HepG2 (cell line): Measurements from ENCODE around the gene STAT1. TPM values are rescaled to one million over a fixed set of nuclear protein-coding genes. Genes with fewer than 3 reads are reported as not detected.

Experiments
- HNRNPLL ChIP-seq: fragments of 200-400 bp; formaldehyde crosslinking; IDR thresholded peaks from 2 replicates; pipeline ENCODE4 v1.6.1; 2017; ENCODE audit warnings: mild to moderate bottlenecking, low read depth, low read length; ENCODE audit not compliant: poor library complexity, severe bottlenecking
- PPARG ChIP-seq: conservative IDR thresholded peaks from 2 replicates; pipeline ENCODE4 v1.6.1; 2016; ENCODE audit warnings: missing biosample characterization, missing genetic modification reagents
- TFDP1 ChIP-seq: IDR thresholded peaks from 2 replicates; pipeline ENCODE4 v1.6.1; 2016; ENCODE audit warnings: missing compliant biosample characterization, missing genetic modification reagents, borderline replicate concordance
- ZNF232 ChIP-seq: sonication (generic); formaldehyde crosslinking; IDR thresholded peaks from 2 replicates; pipeline ENCODE4 v1.4.0; 2020; ENCODE audit warnings: missing genetic modification reagents, borderline replicate concordance
- ZNF343 ChIP-seq: sonication (generic); formaldehyde crosslinking; IDR thresholded peaks from 2 replicates; pipeline ENCODE4 v1.4.0; 2020; ENCODE audit warnings: mild to moderate bottlenecking, missing genetic modification reagents
- ZNF441 ChIP-seq: sonication (generic); formaldehyde crosslinking; IDR thresholded peaks from 2 replicates; pipeline ENCODE4 v1.7.0; 2021; ENCODE audit warnings: missing genetic modification reagents, borderline replicate concordance
- ZNF563 ChIP-seq: sonication (generic); formaldehyde crosslinking; IDR thresholded peaks from 2 replicates; pipeline ENCODE4 v1.8.0; 2022; ENCODE audit warnings: mild to moderate bottlenecking, moderate library complexity, missing genetic modification reagents
- ZNF572 ChIP-seq: sonication (generic); formaldehyde crosslinking; IDR thresholded peaks from 2 replicates; pipeline ENCODE4 v1.5.1; 2020; ENCODE audit warnings: mild to moderate bottlenecking, missing genetic modification reagents
- ZNF720 ChIP-seq: sonication (generic); formaldehyde crosslinking; IDR thresholded peaks from 2 replicates; pipeline ENCODE4 v1.4.0; 2020; ENCODE audit warnings: missing genetic modification reagents
- ZNF740 ChIP-seq: sonication (generic); formaldehyde crosslinking; IDR thresholded peaks from 2 replicates; pipeline ENCODE4 v1.4.0; 2020; ENCODE audit warnings: missing genetic modification reagents
- ZNF768 ChIP-seq: sonication (generic); formaldehyde crosslinking; IDR thresholded peaks from 2 replicates; pipeline ENCODE4 v1.4.0; 2020; ENCODE audit warnings: missing genetic modification reagents
- ZNF775 ChIP-seq: sonication (generic); formaldehyde crosslinking; IDR thresholded peaks from 2 replicates; pipeline ENCODE4 v1.4.0; 2020; ENCODE audit warnings: missing genetic modification reagents, mild to moderate bottlenecking, moderate library complexity, borderline replicate concordance
- polyA plus RNA-seq, 8 experiments: library from polyadenylated mRNA; depleted of rRNA in 3 of 8; stranded (reverse) in 7 of 8; unstranded in 1 of 8; fragments of >200 nt; fragmentation: Illumina TruSeq in 4 of 8; extraction: Trizol in 4 of 8; gene quantifications; 2 replicates each; pipeline versions ENCODE4 v1.2.1 to v1.2.3, GENCODE V29; 2011 to 2016; ENCODE audit warnings: low read depth in 4 of 8, missing spikeins in 1 of 8, mixed read lengths in 1 of 8; ENCODE audit not compliant: insufficient read depth in 1 of 8
- total RNA-seq, 5 experiments: library from RNA; depleted of rRNA; stranded (reverse); fragments of >200 nt; fragmentation: Illumina TruSeq; extraction: Trizol; gene quantifications; 2 replicates each; pipeline ENCODE4 v1.2.3, GENCODE V29; 2016; ENCODE audit warnings: low read depth in 1 of 5
- TF ChIP-seq, protein P1 (sequence below): sonication (generic); formaldehyde crosslinking; IDR thresholded peaks from one replicate; pipeline ENCODE4 v1.5.1; 2020; ENCODE audit warnings: mild to moderate bottlenecking, missing genetic modification reagents; ENCODE audit errors: not compliant biosample characterization
- TF ChIP-seq, protein P2 (sequence below): sonication (generic); formaldehyde crosslinking; IDR thresholded peaks from 2 replicates; pipeline ENCODE4 v1.8.0; 2023; ENCODE audit warnings: mild to moderate bottlenecking, missing genetic modification reagents
- TF ChIP-seq, protein P3 (sequence below): sonication (generic); formaldehyde crosslinking; IDR thresholded peaks from 2 replicates; pipeline ENCODE4 v1.8.0; 2022; ENCODE audit warnings: low read depth, missing genetic modification reagents

Gene STAT1
- total and polyA plus RNA-seq, 2 of the 13 experiments (the other 11 are each of a cell fraction or from before 2014, with no cell fraction given), result 21.8 to 59.6 TPM

DNA sequence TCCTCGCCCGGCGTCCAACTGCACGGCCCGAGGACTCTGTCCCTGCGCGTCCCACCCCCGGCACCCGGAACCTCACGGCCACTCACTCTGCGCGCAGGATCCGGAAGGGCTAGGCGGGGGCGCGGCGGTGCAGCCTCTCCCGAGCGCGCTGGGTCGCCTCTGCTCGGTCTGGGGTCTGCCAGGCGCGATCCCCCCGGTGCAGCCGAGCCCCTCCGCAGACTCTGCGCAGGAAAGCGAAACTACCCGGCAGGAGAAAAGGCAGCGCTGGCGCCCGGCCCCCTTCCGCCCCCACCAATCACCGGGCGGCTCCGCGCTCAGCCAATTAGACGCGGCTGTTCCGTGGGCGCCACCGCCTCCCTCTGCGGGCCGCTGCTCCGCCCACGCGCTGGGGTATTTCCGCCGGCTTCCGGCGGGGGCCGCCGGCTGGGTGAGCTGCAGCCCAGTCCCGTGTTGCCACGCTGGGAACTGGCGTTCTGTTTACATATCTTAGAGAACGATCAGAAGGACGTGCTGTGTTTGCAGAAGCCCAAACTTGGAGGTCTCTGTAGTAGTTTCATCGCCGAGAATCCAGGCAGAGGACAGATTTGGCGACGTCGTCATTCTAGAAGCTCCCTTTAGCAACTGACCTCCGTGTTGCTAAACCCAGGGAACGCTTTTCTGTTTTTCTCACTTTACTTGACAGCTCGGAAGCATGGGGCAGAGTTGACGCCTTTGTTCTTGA, at the start of gene STAT1 (continued):
- TF ChIP-seq, protein P1, sequence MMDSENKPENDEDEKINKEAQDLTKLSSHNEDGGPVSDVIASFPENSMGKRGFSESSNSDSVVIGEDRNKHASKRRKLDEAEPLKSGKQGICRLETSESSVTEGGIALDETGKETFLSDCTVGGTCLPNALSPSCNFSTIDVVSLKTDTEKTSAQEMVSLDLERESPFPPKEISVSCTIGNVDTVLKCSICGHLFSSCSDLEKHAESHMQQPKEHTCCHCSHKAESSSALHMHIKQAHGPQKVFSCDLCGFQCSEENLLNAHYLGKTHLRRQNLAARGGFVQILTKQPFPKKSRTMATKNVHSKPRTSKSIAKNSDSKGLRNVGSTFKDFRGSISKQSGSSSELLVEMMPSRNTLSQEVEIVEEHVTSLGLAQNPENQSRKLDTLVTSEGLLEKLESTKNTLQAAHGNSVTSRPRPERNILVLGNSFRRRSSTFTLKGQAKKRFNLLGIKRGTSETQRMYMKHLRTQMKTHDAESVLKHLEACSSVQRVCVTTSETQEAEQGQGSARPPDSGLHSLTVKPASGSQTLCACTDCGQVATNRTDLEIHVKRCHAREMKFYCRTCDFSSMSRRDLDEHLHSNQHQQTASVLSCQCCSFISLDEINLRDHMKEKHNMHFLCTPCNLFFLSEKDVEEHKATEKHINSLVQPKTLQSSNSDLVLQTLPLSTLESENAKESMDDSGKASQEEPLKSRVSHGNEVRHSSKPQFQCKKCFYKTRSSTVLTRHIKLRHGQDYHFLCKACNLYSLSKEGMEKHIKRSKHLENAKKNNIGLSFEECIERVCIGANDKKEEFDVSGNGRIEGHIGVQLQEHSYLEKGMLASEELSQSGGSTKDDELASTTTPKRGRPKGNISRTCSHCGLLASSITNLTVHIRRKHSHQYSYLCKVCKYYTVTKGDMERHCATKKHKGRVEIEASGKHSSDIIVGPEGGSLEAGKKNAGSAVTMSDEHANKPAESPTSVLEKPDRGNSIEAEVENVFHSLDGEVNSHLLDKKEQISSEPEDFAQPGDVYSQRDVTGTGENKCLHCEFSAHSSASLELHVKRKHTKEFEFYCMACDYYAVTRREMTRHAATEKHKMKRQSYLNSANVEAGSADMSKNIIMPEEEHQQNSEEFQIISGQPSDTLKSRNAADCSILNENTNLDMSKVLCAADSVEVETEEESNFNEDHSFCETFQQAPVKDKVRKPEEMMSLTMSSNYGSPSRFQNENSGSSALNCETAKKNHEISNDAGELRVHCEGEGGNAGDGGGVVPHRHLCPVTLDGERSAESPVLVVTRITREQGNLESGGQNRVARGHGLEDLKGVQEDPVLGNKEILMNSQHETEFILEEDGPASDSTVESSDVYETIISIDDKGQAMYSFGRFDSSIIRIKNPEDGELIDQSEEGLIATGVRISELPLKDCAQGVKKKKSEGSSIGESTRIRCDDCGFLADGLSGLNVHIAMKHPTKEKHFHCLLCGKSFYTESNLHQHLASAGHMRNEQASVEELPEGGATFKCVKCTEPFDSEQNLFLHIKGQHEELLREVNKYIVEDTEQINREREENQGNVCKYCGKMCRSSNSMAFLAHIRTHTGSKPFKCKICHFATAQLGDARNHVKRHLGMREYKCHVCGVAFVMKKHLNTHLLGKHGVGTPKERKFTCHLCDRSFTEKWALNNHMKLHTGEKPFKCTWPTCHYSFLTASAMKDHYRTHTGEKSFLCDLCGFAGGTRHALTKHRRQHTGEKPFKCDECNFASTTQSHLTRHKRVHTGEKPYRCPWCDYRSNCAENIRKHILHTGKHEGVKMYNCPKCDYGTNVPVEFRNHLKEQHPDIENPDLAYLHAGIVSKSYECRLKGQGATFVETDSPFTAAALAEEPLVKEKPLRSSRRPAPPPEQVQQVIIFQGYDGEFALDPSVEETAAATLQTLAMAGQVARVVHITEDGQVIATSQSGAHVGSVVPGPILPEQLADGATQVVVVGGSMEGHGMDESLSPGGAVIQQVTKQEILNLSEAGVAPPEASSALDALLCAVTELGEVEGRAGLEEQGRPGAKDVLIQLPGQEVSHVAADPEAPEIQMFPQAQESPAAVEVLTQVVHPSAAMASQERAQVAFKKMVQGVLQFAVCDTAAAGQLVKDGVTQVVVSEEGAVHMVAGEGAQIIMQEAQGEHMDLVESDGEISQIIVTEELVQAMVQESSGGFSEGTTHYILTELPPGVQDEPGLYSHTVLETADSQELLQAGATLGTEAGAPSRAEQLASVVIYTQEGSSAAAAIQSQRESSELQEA (CRISPR knock-in tag), result peak; percentile 69
- TF ChIP-seq ZNF768 (CRISPR knock-in tag), result peak; percentile 78
- no peak for TF ChIP-seq ZNF740 (CRISPR knock-in tag)
- TF ChIP-seq TFDP1 (CRISPR knock-in tag), result peak; percentile 97; the same call in 1 of the 2 replicates
- TF ChIP-seq ZNF343 (CRISPR knock-in tag), result peak; percentile 97
- TF ChIP-seq ZNF441 (CRISPR knock-in tag), result no peak; the same call in 1 of the 2 replicates
- TF ChIP-seq PPARG (CRISPR knock-in tag), result peak; percentile 71; the same call in 1 of the 2 replicates
- TF ChIP-seq, protein P2, sequence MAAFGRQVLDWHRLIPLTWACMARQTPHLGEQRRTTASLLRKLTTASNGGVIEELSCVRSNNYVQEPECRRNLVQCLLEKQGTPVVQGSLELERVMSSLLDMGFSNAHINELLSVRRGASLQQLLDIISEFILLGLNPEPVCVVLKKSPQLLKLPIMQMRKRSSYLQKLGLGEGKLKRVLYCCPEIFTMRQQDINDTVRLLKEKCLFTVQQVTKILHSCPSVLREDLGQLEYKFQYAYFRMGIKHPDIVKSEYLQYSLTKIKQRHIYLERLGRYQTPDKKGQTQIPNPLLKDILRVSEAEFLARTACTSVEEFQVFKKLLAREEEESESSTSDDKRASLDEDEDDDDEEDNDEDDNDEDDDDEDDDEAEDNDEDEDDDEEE (CRISPR knock-in tag), result 0 out of 2 replicates have a peak, but pooled peaks have one; percentile 15
- peak; percentile 49; the same call in 1 of the 2 replicates for TF ChIP-seq ZNF720 (CRISPR knock-in tag)
- TF ChIP-seq ZNF572, result 0 out of 2 replicates have a peak, but pooled peaks have one; percentile 65
- no peak; the same call in 1 of the 2 replicates for TF ChIP-seq ZNF775 (CRISPR knock-in tag)
- peak; percentile 94 for TF ChIP-seq HNRNPLL
- TF ChIP-seq, protein P3, sequence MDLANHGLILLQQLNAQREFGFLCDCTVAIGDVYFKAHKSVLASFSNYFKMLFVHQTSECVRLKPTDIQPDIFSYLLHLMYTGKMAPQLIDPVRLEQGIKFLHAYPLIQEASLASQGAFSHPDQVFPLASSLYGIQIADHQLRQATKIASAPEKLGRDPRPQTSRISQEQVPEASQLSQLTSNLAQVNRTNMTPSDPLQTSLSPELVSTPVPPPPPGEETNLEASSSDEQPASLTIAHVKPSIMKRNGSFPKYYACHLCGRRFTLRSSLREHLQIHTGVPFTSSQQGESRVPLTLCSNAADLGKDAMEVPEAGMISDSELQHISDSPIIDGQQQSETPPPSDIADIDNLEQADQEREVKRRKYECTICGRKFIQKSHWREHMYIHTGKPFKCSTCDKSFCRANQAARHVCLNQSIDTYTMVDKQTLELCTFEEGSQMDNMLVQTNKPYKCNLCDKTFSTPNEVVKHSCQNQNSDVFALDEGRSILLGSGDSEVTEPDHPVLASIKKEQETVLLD (CRISPR knock-in tag), result peak; percentile 88
- TF ChIP-seq ZNF232, result no peak; the same call in 1 of the 2 replicates
- TF ChIP-seq ZNF563 (CRISPR knock-in tag), result peak; percentile 89; the same call in 1 of the 2 replicates
